Skin of body (tissue), 2 donors: ENCODE results near the gene ZNF324. TPM values are rescaled to one million over a fixed set of nuclear protein-coding genes. Genes with fewer than 3 reads are reported as not detected.
A peak's percentile ranks its signal among the peaks of the same experiment; 100 is the strongest.
"Not testable (repeated sequence)": the region's sequence is repeated elsewhere in the genome, so short reads cannot be mapped to it uniquely, and the experiment has no call there.

ENCODE experiments used
- DNase-seq: peaks from one replicate; lab custom pipeline; 2025; lab: John Stamatoyannopoulos, UW
- total RNA-seq: library from RNA; depleted of rRNA; stranded (reverse); fragments of >200 nt; gene quantifications from one replicate; pipeline ENCODE4 v1.2.3, GENCODE V29; 2014

The ZNF324 gene
- 9.5 TPM for total RNA-seq

- DNase-seq, result peak; percentile 95
Measured at GRCh38 chr19:58466760-58467589, at the start of gene ZNF324. Gene ZNF324, plus strand, starts transcription at chr19:58467080. Its CDS starts 2,106 bp downstream, at chr19:58469186.

GRCh38 chr19:58428617-58429016, 38.3 kb upstream of the ZNF324 start:
- DNase-seq, result no peak

DNA sequence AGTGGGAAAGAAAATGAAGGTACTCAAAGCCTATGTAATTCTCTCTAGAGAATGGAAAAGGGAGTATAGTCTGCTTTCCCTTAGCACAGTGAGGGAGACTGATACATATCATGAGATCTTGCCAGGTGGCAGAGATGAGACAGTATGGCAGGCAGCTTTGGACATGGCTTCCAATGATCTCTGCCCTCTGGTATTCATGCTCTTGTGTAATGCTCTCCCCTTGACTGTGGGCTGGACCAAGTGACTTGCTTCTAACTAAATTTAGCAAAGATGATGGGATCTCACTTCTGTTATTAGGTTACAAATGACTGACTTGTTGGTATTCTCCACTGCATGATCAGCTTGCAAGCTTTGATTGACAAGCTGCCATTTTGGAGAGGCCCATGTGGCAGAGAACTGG, 37.1 kb upstream of the ZNF324 start:
- no peak for DNase-seq

- no peak for DNase-seq
Measured at GRCh38 chr19:58434217-58434616, 32.7 kb upstream of the ZNF324 start.

DNA sequence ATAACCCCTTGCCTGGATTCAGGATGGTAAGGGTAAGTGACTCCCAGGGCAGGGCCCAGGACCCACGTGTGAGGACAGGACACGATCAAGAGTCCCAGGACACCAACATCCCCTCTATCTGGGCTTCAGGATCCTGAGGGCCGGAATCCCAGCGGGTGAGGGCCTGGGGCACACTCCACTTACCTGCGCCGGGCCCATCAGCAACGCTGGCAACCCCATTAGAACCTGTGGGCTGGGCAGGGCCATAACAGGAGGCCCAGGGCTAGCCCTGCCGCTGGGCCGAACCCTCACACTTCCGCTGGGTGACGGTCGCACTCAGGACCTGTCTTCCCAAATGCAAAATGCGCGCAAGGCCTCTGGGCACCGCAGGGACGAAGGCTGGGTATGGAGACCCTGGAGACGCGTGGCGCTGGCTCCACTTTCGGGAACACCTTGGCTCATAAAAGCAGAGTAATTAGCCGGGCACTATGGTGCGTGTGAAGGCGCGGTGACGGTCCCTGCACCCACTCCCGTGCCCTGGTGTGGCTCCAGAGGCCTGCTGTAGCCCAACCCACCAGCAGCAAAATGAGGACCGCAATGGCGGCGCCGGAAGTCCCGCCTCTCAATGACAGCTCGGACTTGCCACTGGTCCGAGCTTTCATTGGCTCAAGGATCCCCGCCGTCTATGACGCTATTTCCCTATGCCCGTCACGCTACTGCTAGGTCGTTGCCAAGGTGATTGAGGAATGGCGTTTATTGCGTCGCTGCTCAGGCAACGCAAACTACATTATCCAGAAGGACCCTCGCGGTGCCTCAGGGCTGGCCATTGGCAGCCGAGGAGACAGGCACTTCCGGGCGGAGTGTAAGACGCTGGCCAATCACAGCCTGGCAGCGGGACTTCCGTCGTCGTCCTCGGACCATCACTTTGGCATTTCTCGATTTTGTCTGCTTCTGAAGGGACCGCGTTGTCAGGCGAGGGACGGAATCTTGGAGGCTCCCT, 27.0 kb upstream of the ZNF324 start, which contains the start of gene ZNF132:
Gene ZNF132 (minus strand): TSS at position 578 of the 979 bp plus-strand sequence. CDS start 332 bp downstream, at position 246.
- DNase-seq, result peak; percentile 100

GRCh38 chr19:58440556-58440955, 26.3 kb upstream of the ZNF324 start:
- no peak for DNase-seq

DNA sequence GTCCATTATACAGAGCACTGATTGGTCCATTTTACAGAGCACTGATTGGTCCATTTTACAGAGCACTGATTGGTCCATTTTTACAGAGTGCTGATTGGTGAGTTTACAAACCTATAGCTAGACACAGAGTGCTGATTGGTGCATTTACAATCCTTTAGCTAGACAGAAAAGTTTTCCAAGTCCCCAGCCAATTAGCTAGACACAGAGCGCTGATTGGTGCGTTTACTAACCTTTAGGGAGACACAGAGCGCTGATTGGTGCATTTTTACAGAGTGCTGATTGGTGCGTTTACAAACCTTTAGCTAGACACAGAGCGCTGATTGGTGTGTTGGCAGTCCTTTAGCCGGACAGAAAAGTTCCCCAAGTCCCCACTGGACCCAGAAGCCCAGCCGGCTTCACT, 23.9 kb upstream of the ZNF324 start:
- not testable (repeated sequence) for DNase-seq

- DNase-seq, result not testable (repeated sequence)
Measured at GRCh38 chr19:58448860-58449259, 18.0 kb upstream of the ZNF324 start.

DNA sequence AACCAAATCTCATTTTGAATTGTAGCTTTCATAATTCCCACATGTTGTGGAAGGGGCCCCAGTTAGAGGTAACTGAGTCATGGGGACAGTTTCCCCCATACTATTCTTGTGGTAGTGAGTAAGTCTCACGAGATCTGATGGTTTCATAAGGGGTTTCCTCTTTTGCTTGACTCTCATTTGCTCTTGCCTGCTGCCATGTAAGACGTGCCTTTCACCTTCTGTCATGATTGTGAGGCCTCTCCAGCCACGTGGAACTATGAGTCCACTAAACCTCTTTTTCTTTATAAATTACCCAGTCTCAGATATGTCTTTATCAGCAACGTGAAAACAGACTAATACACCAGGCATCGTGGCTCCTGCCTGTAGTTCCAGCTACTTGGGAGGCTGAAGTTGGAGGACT, 16.9 kb upstream of the ZNF324 start:
- not testable (repeated sequence) for DNase-seq

GRCh38 chr19:58450856-58451357, 16.0 kb upstream of the ZNF324 start:
- DNase-seq, result no peak

DNA sequence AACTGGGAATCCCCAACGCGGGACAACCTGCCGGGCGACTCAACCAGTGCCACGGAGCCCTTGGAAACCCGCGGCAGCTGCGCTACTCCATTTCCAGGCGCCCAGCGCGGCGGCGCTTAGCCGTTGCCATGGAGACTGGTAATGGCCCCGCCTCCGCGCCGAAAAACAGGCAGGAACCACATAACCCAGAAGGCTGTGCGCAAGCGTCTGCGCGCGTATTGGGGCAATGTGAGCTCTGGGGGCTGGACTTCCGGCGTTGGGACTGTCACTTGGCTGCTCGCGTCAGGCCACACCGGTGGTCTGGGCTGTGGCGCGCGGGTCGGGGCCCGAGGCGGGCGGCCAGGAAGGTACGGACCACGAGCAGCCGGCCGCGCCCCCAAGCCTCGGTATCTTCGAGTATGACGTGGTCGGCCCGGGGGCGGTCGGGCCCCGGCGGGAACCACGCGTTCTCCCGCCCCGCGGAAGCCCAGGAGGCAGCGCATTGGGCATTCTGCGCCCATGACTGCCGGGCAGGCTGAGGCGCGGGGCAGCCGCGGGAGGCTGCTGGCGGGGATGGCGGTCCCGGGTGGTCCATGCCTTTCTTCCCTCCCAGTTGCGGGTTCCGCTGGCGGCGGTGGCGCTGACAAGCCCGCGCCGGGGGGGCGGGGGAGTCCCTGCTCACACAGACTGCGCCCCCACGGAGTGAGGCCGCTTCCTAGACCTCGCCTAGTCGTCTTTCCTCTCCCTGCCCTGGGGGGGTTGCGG, 15.3 kb upstream of the ZNF324 start, which contains the start of gene ZNF324B:
Gene ZNF324B (plus strand): TSS at position 265 of the 744 bp plus-strand sequence. CDS start 2,080 bp downstream, outside the sequence.
- peak; percentile 96 for DNase-seq

DNA sequence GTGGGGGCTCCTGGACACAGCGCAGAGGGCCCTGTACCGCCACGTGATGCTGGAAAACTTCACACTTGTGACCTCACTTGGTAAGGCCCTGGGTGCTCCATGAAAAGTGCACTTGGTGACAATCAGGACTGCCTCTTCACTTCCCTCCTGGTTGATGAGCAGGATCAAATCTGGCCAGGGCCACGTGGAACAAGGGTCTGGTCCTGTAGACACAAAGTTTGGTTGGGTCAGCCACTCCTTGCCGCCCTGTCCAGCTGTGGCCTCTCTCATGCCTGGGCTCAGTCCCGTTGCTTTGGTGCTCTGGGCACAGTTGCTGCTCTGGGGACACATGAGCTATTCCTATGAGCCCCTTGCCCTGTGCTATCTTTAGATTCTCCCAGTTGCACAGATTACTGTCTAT, 13.1 kb upstream of the ZNF324 start:
- no peak for DNase-seq

GRCh38 chr19:58455306-58455705, 11.6 kb upstream of the ZNF324 start:
- no peak for DNase-seq

- no peak for DNase-seq
Measured at GRCh38 chr19:58456111-58456510, 10.8 kb upstream of the ZNF324 start.

GRCh38 chr19:58460039-58460438, 6.8 kb upstream of the ZNF324 start:
- DNase-seq, result no peak

GRCh38 chr19:58466089-58466759, 656 bp upstream of the ZNF324 start:
- no peak for DNase-seq

DNA sequence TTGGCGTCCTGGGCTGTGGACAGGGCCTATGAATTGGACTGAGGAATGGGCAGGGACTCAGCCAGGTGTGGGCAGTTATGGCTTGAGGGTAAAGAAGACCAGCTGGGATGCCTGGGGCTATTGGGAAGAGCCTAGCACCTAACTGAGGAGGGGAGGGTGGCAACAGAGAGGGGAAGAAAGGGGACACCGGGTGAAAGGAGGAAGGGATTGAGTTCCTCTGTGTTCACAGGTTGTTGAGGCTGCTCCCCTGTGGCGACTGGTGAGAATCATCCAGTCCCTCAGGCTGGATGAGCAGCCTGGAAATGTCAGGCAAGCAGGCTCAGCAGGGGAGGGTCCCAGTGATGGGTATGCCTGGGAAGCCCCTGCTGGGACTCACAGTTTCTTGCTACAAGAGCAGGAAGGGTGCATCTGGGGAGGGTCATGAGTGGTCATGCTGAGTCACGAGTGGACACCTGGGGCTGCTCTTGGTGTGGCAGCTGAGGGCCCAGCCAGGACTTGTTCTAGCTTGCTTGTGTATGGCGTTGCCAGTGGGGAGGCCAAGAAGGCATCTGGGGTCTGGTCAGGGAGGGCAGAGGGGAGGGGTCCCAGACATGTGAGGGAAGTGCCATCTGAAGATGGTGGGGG, 1.4 kb downstream of the ZNF324 start:
- no peak for DNase-seq

GRCh38 chr19:58469241-58470013, 2.5 kb downstream of the ZNF324 start:
- no peak for DNase-seq
